ENCODE data around the gene MEIS1.

DNA sequence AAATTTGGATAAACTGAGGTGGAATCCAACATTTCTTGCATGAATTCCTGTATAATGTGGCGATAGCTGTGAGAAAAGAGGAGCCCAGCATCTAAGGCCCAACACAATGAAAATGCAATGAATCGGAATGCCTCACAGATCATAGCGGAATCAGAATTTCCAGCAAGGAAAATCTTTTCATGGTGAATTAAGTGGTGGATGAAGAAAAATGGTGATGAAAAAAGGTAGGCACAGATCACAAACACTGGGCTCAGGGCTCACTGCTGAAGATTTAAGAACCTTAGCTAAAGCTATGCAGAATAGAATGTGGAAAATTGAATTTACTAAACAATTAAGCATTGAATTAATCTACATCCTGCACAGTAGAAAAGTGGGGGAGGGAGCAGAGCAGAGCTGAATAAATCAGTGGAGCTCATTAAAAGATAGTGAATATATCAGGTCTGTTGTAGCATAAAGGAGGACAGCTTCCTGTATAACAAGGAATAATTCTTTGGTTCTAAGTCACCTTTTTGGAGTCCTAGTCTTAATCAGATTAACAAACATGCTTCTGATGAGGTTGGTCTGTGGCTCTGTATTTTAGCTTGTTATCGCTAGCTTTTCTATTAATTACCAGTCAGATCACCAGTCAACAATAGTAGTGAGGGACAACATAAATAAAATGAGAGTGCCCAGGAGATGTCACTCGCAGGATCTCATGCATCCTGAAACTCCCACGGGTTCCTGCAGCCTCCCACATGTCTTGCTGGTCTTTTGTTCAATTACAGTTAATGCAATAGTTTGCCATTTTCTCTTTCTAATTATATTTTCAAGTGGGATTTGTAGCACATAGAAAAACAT is 27.0 kb downstream of the MEIS1 start:
- TF ChIP-seq, protein P1, sequence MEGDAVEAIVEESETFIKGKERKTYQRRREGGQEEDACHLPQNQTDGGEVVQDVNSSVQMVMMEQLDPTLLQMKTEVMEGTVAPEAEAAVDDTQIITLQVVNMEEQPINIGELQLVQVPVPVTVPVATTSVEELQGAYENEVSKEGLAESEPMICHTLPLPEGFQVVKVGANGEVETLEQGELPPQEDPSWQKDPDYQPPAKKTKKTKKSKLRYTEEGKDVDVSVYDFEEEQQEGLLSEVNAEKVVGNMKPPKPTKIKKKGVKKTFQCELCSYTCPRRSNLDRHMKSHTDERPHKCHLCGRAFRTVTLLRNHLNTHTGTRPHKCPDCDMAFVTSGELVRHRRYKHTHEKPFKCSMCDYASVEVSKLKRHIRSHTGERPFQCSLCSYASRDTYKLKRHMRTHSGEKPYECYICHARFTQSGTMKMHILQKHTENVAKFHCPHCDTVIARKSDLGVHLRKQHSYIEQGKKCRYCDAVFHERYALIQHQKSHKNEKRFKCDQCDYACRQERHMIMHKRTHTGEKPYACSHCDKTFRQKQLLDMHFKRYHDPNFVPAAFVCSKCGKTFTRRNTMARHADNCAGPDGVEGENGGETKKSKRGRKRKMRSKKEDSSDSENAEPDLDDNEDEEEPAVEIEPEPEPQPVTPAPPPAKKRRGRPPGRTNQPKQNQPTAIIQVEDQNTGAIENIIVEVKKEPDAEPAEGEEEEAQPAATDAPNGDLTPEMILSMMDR (optimal IDR thresholded peaks at IDR 0.05 in 1 of 3, IDR thresholded peaks at IDR 0.05 in 1 of 3, conservative IDR thresholded peaks at IDR 0.05 in 1 of 3; ENCODE audit: extremely low read depth in 1 of 3, insufficient read depth in 2 of 3, low read length in 3 of 3): no peak
- TF ChIP-seq EZH2 (IDR thresholded peaks at IDR 0.05; ENCODE audit: low read length): no peak

Measured in keratinocyte (primary cell).